Activated CD4-positive, alpha-beta memory T cell treated with anti-CD3 and anti-CD28 coated beads for 36 hours (primary cell): ENCODE data around the gene HOXA13. TPM values are rescaled to one million over a fixed set of nuclear protein-coding genes. Genes with fewer than 3 reads are reported as not detected.

Experiments
- CTCF ChIA-PET: fragments of 350-600 bp; sonication (Branson Sonifier 250); formaldehyde crosslinking; loops from one replicate; lab custom pipeline; 2021; ENCODE audit warnings: antibody characterized with exemption, inconsistent platforms; lab: Charles Lee
- POLR2A ChIA-PET: fragments of 350-600 bp; sonication (Branson Sonifier 250); formaldehyde crosslinking; loops from one replicate; lab custom pipeline; 2021; ENCODE audit warnings: antibody characterized with exemption; lab: Charles Lee
- DNase-seq: peaks from one replicate; pipeline ENCODE4 v3.0.0-alpha.2; 2020
- H3K27ac Mint-ChIP-seq: one replicate; pipeline ENCODE4 v1.8.0; 2021; ENCODE audit warnings: mixed read lengths
- H3K27me3 Mint-ChIP-seq: one replicate; pipeline ENCODE4 v1.8.0; 2021; ENCODE audit warnings: mixed read lengths
- H3K36me3 Mint-ChIP-seq: one replicate; pipeline ENCODE4 v1.8.0; 2021; ENCODE audit warnings: mixed read lengths
- H3K4me1 Mint-ChIP-seq: one replicate; pipeline ENCODE4 v1.8.0; 2021; ENCODE audit warnings: low read depth, mixed read lengths
- H3K4me3 Mint-ChIP-seq: one replicate; pipeline ENCODE4 v1.8.0; 2021; ENCODE audit warnings: mild to moderate bottlenecking, mixed read lengths
- H3K9me3 Mint-ChIP-seq: one replicate; pipeline ENCODE4 v1.8.0; 2021; ENCODE audit warnings: mixed read lengths
- intact Hi-C: fragments of 100-400 bp; cut with micrococcal nuclease; formaldehyde crosslinking; loops from one replicate; pipeline ENCODE4 v1.15.1; 2023
- total RNA-seq, 2 experiments: library from RNA; stranded (reverse); gene quantifications; one replicate each; pipeline ENCODE4 v1.2.3, GENCODE V29; 2021

The HOXA13 gene
- total RNA-seq, 2 experiments from 2014 or later = not detected

- no peak for DNase-seq
- Mint-ChIP-seq H3K36me3 (peaks cover 2% of the 10 kb centered on the region), H3K9me3 (no peaks in the 10 kb centered on the region), H3K27ac (no peak overlapping the region), H3K4me3 (no peak overlapping the region), H3K27me3 (peaks cover 77% of the 10 kb centered on the region), H3K4me1 (peaks cover 24% of the 10 kb centered on the region)
- POLR2A ChIA-PET = no interaction called here
- CTCF ChIA-PET = interaction anchor here (1.4 to 4.1 kb wide), 4 partner anchors 9 to 827 kb away, joined by 5 to 45 read pairs (median 26); partner anchors contain the start of gene HOXA11
- intact Hi-C loops = loop anchor here (2.0 kb wide), 1 partner anchor 727 kb away; no protein-coding TSS in a partner anchor
These were observed 5.9 kb downstream of the HOXA13 start for GRCh38 chr7:27194002-27194352.

DNA sequence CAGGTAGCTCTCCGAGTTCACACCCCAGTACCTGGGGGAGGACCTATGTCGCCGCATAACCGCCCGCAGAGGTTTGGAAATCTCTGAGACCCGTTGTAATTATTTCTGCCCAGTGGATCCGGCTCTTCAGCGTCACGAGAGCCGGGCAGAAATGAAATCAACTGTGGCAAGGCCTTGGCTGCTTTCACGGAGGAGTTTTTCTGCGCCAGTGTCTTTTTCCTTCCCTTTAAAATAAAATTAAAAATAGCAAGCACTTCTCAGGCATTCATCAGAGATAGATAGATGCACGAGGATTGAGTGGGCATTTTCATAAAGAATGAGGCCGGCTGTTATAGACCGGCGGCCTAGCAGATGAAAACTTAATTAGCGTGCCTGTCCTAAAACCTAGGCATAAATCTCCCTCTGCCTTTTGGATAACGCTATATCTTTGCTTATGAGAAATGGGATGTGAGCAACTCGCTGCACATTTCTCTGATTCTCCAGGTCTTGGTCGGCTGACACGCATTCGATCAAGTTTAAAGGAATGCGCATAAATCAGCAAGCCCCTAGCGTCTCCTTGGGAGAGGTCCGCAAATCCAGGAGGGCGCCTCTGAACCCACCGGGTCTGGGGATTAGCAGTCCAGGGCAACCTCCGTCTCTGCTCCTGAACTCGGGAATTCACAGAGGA is 6.4 kb downstream of the HOXA13 start:
- no peaks in the 10 kb centered on the region for H3K9me3 Mint-ChIP-seq
- no peak overlapping the region for H3K4me3 Mint-ChIP-seq
- no peaks in the 10 kb centered on the region for H3K36me3 Mint-ChIP-seq
- ChIA-PET POLR2A (no interaction called here), CTCF (interaction anchor here (1.5 to 4.1 kb wide), 3 partner anchors 9 to 727 kb away, joined by 5 to 45 read pairs (median 15); partner anchors contain the start of gene HOXA11)
- peaks cover 77% of the 10 kb centered on the region for H3K27me3 Mint-ChIP-seq
- intact Hi-C loops = loop anchor here (2.0 kb wide), 1 partner anchor 727 kb away; no protein-coding TSS in a partner anchor
- peak; percentile 6 for DNase-seq
- peaks cover 27% of the 10 kb centered on the region for H3K4me1 Mint-ChIP-seq
- H3K27ac Mint-ChIP-seq = no peak overlapping the region

- CTCF ChIA-PET = interaction anchor here (0.7 to 4.1 kb wide), 6 partner anchors 8 to 728 kb away, joined by 3 to 45 read pairs (median 4); partner anchors contain the start of gene HOXA11
- H3K4me3 Mint-ChIP-seq = peak overlapping the region; percentile 49
- DNase-seq = peak; percentile 12
- no peaks in the 10 kb centered on the region for H3K36me3 Mint-ChIP-seq
- H3K4me1 Mint-ChIP-seq = peaks cover 31% of the 10 kb centered on the region
- peaks cover 77% of the 10 kb centered on the region for H3K27me3 Mint-ChIP-seq
- H3K9me3 Mint-ChIP-seq = no peaks in the 10 kb centered on the region
- POLR2A ChIA-PET = no interaction called here
- intact Hi-C loops = no loop called here
- H3K27ac Mint-ChIP-seq = no peak overlapping the region
These were observed 7.2 kb downstream of the HOXA13 start for GRCh38 chr7:27192546-27193334.

GRCh38 chr7:27191833-27192545 is 7.9 kb downstream of the HOXA13 start:
- Mint-ChIP-seq H3K27ac (no peak overlapping the region), H3K9me3 (no peaks in the 10 kb centered on the region), H3K4me1 (peaks cover 36% of the 10 kb centered on the region), H3K27me3 (peaks cover 78% of the 10 kb centered on the region), H3K4me3 (peak overlapping the region; percentile 32), H3K36me3 (no peaks in the 10 kb centered on the region)
- DNase-seq = no peak
- intact Hi-C loops = no loop called here
- ChIA-PET CTCF (interaction anchor here (0.7 to 3.5 kb wide), 6 partner anchors 12 to 729 kb away, joined by 3 to 15 read pairs (median 4); no protein-coding TSS in a partner anchor), POLR2A (no interaction called here)

GRCh38 chr7:27191161-27191731 is 8.6 kb downstream of the HOXA13 start:
- DNase-seq = peak; percentile 6
- ChIA-PET POLR2A (no interaction called here), CTCF (interaction anchor here (1.0 to 3.5 kb wide), 3 partner anchors 8 to 40 kb away, joined by 3 to 15 read pairs (median 7); no protein-coding TSS in a partner anchor)
- intact Hi-C loops = no loop called here
- Mint-ChIP-seq H3K27me3 (peaks cover 79% of the 10 kb centered on the region), H3K4me1 (peaks cover 38% of the 10 kb centered on the region), H3K9me3 (no peaks in the 10 kb centered on the region), H3K4me3 (no peak overlapping the region), H3K36me3 (no peaks in the 10 kb centered on the region), H3K27ac (no peak overlapping the region)

- DNase-seq = peak; percentile 1
- Mint-ChIP-seq H3K4me1 (peaks cover 49% of the 10 kb centered on the region), H3K27ac (no peak overlapping the region), H3K4me3 (no peak overlapping the region), H3K36me3 (no peaks in the 10 kb centered on the region), H3K9me3 (no peaks in the 10 kb centered on the region), H3K27me3 (peaks cover 84% of the 10 kb centered on the region)
- CTCF ChIA-PET = interaction anchor here (0.6 to 3.5 kb wide), 4 partner anchors 9 to 39 kb away, joined by 3 to 15 read pairs (median 5); no protein-coding TSS in a partner anchor
- POLR2A ChIA-PET = no interaction called here
- intact Hi-C loops = loop anchor here (1.0 to 5.0 kb wide), 3 partner anchors 10 to 1328 kb away; partner anchors contain the start of genes HOXA13 and HOXA3
These were observed 9.7 kb downstream of the HOXA13 start for GRCh38 chr7:27189997-27190748.

DNA sequence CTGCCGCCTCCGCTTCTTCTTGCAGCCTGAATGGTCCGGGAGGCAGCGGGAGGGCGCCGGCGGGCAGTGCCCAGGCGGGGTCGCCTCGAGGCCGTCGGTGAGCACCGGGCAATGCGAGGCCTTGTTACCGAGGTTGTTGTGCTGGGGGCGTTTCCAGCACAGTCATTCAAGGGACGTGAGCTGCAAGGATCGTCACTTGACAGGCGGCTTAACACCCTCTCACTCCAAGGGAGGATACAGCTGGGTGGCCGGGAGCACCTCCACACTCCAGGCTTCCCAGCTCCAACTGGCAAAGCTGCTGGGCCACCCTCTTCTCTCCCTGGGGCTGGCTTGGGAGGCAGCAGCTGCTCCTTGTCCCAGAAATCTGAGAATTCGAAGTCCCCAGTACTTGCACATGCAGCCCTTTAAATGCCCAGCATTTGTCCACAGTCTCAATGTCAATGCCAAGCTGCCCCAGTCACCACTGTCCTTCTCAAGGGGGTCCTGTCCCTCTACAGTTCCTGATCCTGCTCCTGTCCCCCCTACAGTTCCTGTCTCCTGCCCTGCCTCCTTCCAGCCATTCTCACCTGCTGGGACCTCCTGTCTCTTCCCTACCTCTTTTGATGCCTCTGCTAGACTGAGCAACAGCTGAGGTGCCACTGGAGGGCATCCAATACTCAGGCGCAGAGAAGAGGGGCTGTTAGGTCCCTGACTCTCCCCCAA is 10.4 kb downstream of the HOXA13 start:
- Mint-ChIP-seq H3K27me3 (peaks cover 84% of the 10 kb centered on the region), H3K36me3 (peaks cover 4% of the 10 kb centered on the region), H3K9me3 (no peaks in the 10 kb centered on the region), H3K4me1 (peaks cover 55% of the 10 kb centered on the region), H3K4me3 (no peak overlapping the region), H3K27ac (no peak overlapping the region)
- CTCF ChIA-PET = interaction anchor here (2.5 kb wide), 1 partner anchor 39 kb away, joined by 7 read pairs; no protein-coding TSS in a partner anchor
- POLR2A ChIA-PET = no interaction called here
- peak; percentile 9 for DNase-seq
- intact Hi-C loops = loop anchor here (1.0 to 5.0 kb wide), 3 partner anchors 11 to 1327 kb away; partner anchors contain the start of genes HOXA13 and HOXA3

- H3K27ac Mint-ChIP-seq = no peak overlapping the region
- CTCF ChIA-PET = no interaction called here
- DNase-seq = peak; percentile 48
- no peaks in the 10 kb centered on the region for H3K9me3 Mint-ChIP-seq
- peaks cover 55% of the 10 kb centered on the region for H3K4me1 Mint-ChIP-seq
- intact Hi-C loops = loop anchor here (1.0 to 5.0 kb wide), 3 partner anchors 12 to 1326 kb away; partner anchors contain the start of genes HOXA13 and HOXA3
- POLR2A ChIA-PET = no interaction called here
- H3K36me3 Mint-ChIP-seq = peaks cover 4% of the 10 kb centered on the region
- peak overlapping the region; percentile 55 for H3K4me3 Mint-ChIP-seq
- peaks cover 83% of the 10 kb centered on the region for H3K27me3 Mint-ChIP-seq
These were observed 11.3 kb downstream of the HOXA13 start for GRCh38 chr7:27188386-27189294.

DNA sequence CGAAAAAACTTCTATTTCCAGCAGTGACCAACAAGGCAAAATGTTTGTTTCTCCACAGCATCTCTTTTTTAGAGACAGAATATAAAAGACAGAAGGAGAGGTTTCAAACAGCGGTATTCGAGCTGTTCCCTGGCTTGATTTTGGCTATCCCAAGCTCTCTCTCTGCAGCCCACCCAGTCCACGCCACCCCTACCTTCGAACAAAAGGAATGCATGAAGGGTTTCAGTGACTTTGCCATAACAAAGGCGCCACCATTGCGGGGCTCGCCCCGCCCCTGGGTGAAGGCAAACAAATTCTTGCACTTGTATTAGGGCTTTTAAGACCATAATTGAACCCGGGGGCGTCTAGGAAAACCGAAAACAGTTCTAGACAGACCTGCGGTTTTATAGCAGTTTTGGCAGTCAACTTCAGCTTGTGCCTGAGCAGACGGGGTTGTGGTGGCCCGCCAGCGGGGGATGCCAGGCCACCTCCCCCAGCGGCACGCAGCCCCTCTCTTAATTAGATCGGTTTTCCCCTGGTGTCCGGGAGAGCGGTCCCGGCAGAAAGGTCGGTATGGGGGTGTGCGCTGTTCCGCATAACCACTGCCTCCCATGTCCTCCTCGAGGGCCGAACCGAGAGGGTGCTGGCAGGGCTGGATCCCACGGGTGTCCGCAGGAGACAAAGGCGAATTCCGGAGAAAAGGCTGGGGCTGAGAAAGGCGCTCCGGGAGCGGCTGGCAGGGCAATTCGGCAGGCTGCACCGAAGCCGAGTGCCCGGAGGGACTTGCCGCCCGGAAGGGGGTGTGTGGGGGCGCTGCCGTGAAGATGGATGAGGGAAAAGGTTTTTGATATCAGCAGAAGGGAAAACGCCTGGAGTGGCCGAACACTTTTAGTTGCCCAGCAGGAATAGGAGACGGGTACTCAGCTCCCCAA is 12.2 kb downstream of the HOXA13 start:
- H3K9me3 Mint-ChIP-seq = no peaks in the 10 kb centered on the region
- CTCF ChIA-PET = interaction anchor here (0.9 to 6.5 kb wide), 6 partner anchors 7 to 55 kb away, joined by 3 to 45 read pairs (median 5); partner anchors contain the start of genes EVX1 and HOXA13
- H3K36me3 Mint-ChIP-seq = peaks cover 4% of the 10 kb centered on the region
- peak overlapping the region; percentile 55 for H3K4me3 Mint-ChIP-seq
- no peak overlapping the region for H3K27ac Mint-ChIP-seq
- intact Hi-C loops = loop anchor here (5.0 kb wide), 2 partner anchors 35 to 1325 kb away; partner anchors contain the start of gene HOXA3
- peaks cover 83% of the 10 kb centered on the region for H3K27me3 Mint-ChIP-seq
- POLR2A ChIA-PET = no interaction called here
- peaks cover 51% of the 10 kb centered on the region for H3K4me1 Mint-ChIP-seq
- peak; percentile 10 for DNase-seq
